ENCODE data around the gene AGBL1. TPM values are rescaled to one million over a fixed set of nuclear protein-coding genes. Genes with fewer than 3 reads are reported as not detected.

The AGBL1 gene
- polyA plus RNA-seq, 1 experiment: not detected

DNA sequence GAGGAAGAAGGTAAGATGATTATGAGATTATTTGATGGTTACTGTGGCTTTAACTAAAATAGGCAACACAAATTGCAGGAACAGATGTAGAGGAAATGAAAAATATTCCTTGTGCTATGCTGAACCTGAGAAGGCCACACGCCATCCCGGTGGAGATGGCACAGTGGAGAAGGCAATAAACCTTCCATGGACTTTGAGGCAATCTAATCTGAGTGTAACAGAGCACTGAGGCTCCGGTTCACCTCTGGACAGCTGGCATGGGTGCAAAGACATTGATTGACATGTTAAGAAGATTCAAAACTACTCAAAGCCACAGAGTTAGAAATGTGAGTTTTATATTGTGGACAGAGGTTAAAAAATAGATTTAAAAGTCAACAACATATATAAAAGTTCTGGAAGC lies 535.7 kb downstream of the AGBL1 start:
- POLR2A ChIA-PET: no interaction called here
- no peak for DNase-seq (ENCODE audit: low read depth)
- Histone ChIP-seq H3K4me3 (ENCODE audit: low read depth, low read length) (no peak overlapping the region), H3K27me3 (ENCODE audit: control insufficient read depth, insufficient read depth, low read length) (no peaks in the 10 kb centered on the region), H3K36me3 (ENCODE audit: control insufficient read depth, insufficient read depth, low read length) (no peaks in the 10 kb centered on the region)
- CTCF ChIA-PET: no interaction called here
- TF ChIP-seq, protein P1, sequence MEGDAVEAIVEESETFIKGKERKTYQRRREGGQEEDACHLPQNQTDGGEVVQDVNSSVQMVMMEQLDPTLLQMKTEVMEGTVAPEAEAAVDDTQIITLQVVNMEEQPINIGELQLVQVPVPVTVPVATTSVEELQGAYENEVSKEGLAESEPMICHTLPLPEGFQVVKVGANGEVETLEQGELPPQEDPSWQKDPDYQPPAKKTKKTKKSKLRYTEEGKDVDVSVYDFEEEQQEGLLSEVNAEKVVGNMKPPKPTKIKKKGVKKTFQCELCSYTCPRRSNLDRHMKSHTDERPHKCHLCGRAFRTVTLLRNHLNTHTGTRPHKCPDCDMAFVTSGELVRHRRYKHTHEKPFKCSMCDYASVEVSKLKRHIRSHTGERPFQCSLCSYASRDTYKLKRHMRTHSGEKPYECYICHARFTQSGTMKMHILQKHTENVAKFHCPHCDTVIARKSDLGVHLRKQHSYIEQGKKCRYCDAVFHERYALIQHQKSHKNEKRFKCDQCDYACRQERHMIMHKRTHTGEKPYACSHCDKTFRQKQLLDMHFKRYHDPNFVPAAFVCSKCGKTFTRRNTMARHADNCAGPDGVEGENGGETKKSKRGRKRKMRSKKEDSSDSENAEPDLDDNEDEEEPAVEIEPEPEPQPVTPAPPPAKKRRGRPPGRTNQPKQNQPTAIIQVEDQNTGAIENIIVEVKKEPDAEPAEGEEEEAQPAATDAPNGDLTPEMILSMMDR (IDR thresholded peaks at IDR 0.05; ENCODE audit: insufficient read depth, low read depth, low read length): no peak

DNA sequence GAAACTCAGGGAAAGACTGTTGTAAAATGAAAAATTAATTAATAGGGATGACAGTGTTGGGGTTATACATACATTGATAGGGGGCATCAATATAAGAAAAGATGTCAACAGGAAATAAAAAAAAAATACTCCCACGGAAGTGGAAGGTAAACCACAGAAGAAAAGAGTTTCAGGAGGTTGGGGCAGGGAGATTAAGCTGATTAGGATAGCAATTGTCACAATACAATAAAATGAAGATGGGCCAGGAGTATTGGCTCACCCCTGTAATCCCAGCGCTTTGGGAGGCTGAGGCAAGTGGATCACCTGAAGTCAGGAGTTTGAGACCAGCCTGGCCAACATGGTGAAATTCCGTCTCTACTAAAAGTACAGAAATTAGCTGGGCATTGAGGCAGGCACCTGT lies 536.1 kb downstream of the AGBL1 start:
- DNase-seq (ENCODE audit: low read depth): no peak
- TF ChIP-seq, protein P1 (IDR thresholded peaks at IDR 0.05; ENCODE audit: insufficient read depth, low read depth, low read length): no peak
- ChIA-PET CTCF (no interaction called here), POLR2A (no interaction called here)
- Histone ChIP-seq H3K36me3 (ENCODE audit: control insufficient read depth, insufficient read depth, low read length) (no peaks in the 10 kb centered on the region), H3K4me3 (ENCODE audit: low read depth, low read length) (no peak overlapping the region), H3K27me3 (ENCODE audit: control insufficient read depth, insufficient read depth, low read length) (no peaks in the 10 kb centered on the region)

DNA sequence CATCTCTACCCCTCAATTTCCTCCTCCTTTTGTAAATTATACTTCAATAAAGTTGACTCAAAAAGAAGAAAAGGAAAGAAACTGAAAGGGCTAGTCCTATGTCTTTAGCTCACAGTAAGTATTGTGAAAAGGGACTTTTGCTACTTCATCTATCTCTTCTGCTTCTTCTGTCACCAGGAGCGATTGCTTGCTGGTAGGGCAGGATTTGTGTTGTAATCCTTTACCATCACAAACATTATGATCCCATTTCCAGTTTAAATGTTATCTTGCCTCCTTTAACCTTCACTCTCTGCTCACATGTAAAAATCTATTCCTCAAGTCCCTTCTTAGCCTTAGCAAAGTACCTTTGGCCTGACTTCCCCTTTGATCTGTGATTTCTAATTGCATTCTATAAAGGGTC lies 537.1 kb downstream of the AGBL1 start:
- ChIA-PET CTCF (no interaction called here), POLR2A (no interaction called here)
- DNase-seq (ENCODE audit: low read depth): no peak
- TF ChIP-seq, protein P1 (IDR thresholded peaks at IDR 0.05; ENCODE audit: insufficient read depth, low read depth, low read length): no peak
- no peaks in the 10 kb centered on the region for H3K36me3 ChIP-seq (ENCODE audit: control insufficient read depth, insufficient read depth, low read length)
- H3K27me3 ChIP-seq (ENCODE audit: control insufficient read depth, insufficient read depth, low read length): no peaks in the 10 kb centered on the region
- H3K4me3 ChIP-seq (ENCODE audit: low read depth, low read length): no peak overlapping the region

DNA sequence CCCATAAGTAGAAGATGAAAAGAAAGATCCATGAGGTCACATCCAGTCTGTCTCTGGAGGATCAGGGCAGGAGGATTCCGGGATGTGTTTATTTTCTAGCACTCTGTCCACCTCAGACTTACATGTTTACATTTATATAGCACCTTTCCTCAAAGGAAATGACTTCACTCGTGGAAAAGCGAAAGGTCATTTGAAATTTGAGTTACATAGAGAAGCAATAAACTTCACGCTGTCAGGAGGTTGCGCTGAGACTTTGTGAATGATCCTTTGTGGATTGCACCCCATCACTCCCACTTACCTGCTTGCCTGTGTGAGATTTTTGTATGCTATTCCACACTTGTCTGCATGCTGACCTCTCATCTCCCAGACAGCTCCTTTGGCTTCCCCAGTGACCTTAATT lies 540.5 kb downstream of the AGBL1 start:
- H3K4me3 ChIP-seq (ENCODE audit: low read depth, low read length): no peak overlapping the region
- no peaks in the 10 kb centered on the region for H3K36me3 ChIP-seq (ENCODE audit: control insufficient read depth, insufficient read depth, low read length)
- TF ChIP-seq, protein P1 (IDR thresholded peaks at IDR 0.05; ENCODE audit: insufficient read depth, low read depth, low read length): no peak
- ChIA-PET CTCF (no interaction called here), POLR2A (no interaction called here)
- H3K27me3 ChIP-seq (ENCODE audit: control insufficient read depth, insufficient read depth, low read length): no peaks in the 10 kb centered on the region
- no peak for DNase-seq (ENCODE audit: low read depth)

DNA sequence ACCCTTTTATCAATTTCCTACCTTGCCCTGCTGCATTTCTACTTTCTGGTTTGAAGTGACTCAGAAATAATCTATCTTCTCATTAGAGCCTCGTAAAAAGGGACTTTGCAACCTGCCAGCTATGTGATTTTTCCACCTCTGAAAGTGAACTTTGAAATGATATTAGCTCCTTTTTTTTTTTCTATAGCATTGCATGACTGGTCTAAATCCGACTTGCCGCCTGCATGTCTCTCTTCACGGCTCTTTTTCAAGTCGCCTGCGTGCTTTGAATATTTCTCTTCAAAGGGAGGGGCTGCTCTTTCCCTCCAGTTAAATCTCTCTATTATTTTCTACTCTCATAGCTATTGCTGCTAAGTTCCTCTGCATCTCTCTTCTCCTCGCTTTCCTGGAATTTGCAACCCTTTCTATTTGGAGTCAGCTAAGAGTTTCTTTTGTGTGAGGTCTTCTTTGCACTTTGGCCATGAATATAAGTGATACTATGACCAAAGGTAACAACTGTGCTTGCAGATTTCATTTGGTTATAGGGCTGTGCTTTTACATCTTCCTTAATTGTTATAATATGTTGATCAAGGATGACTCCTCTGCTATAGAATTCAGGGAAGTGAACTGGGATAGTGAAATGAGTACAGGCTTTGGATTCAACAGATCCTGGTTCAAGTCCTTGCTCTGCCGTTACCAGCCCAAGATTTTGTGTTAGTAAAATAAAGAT lies 541.1 kb downstream of the AGBL1 start:
- H3K4me3 ChIP-seq (ENCODE audit: low read depth, low read length): no peak overlapping the region
- no peaks in the 10 kb centered on the region for H3K27me3 ChIP-seq (ENCODE audit: control insufficient read depth, insufficient read depth, low read length)
- ChIA-PET CTCF (no interaction called here), POLR2A (no interaction called here)
- no peaks in the 10 kb centered on the region for H3K36me3 ChIP-seq (ENCODE audit: control insufficient read depth, insufficient read depth, low read length)
- TF ChIP-seq, protein P1 (IDR thresholded peaks at IDR 0.05; ENCODE audit: insufficient read depth, low read depth, low read length): no peak
- DNase-seq (ENCODE audit: low read depth): no peak

Measured in BJ (cell line).